ENCODE data around the gene FGFR2.

DNA sequence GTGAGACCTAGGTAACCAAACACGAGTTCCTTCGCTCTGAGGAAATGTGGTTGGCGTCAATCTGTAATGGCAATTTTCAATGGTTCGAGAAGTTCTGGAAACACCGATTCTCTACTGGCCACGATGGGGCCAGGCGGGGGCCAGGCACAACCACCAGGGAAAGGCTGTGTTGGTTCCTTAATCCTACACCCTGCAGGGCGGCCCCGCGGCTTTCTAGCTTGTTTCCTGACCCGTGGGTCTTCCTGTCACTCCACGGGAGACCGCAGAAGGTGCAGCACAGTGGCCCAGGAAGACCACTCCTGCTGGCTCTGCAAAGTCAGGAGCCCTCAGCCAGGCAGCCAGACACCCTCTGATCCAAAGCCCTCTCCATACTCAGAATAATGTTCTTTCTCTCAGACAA is 113.4 kb downstream of the FGFR2 start:
- TF ChIP-seq CTCF (IDR thresholded peaks at IDR 0.05; ENCODE audit: poor library complexity), result no peak
- TF ChIP-seq EZH2 (IDR thresholded peaks at IDR 0.05; ENCODE audit: borderline replicate concordance), result no peak
- TF ChIP-seq EZH2phosphoT487 (IDR thresholded peaks at IDR 0.05; ENCODE audit: low read depth, severe bottlenecking, unreplicated experiment), result no peak
